Raji (cell line): ENCODE measurements around the gene CRABP1.

Experiments
- POLR2A ChIP-seq: IDR thresholded peaks from 2 replicates; pipeline ENCODE4 v1.6.1; 2011; ENCODE audit warnings: low read depth, low read length, control low read depth; ENCODE audit not compliant: insufficient read depth

CRABP1 gene

GRCh38 chr15:78355177-78355576 lies 15.0 kb downstream of the CRABP1 start:
- no peak for TF ChIP-seq POLR2A

- no peak for TF ChIP-seq POLR2A
These were observed 18.1 kb downstream of the CRABP1 start for GRCh38 chr15:78358102-78358870.

GRCh38 chr15:78359041-78359808 lies 19.1 kb downstream of the CRABP1 start:
- no peak for TF ChIP-seq POLR2A

- TF ChIP-seq POLR2A = no peak
These were observed 20.2 kb downstream of the CRABP1 start for GRCh38 chr15:78360367-78360801.

GRCh38 chr15:78360958-78361718 lies 21.0 kb downstream of the CRABP1 start:
- no peak for TF ChIP-seq POLR2A

- TF ChIP-seq POLR2A = no peak
These were observed 21.8 kb downstream of the CRABP1 start for GRCh38 chr15:78361771-78362506.

- TF ChIP-seq POLR2A = no peak
These were observed 22.7 kb downstream of the CRABP1 start for GRCh38 chr15:78362716-78363380.

- TF ChIP-seq POLR2A = no peak
These were observed 23.2 kb downstream of the CRABP1 start for GRCh38 chr15:78363381-78363734.

GRCh38 chr15:78364233-78364632 lies 24.1 kb downstream of the CRABP1 start:
- TF ChIP-seq POLR2A = no peak

GRCh38 chr15:78365917-78366316 lies 25.8 kb downstream of the CRABP1 start:
- TF ChIP-seq POLR2A = no peak

GRCh38 chr15:78366342-78366741 lies 26.2 kb downstream of the CRABP1 start:
- no peak for TF ChIP-seq POLR2A

GRCh38 chr15:78368651-78369050 lies 28.5 kb downstream of the CRABP1 start:
- no peak for TF ChIP-seq POLR2A

- no peak for TF ChIP-seq POLR2A
These were observed 29.0 kb downstream of the CRABP1 start for GRCh38 chr15:78369161-78369560.

- TF ChIP-seq POLR2A = no peak
These were observed 29.9 kb downstream of the CRABP1 start for GRCh38 chr15:78370013-78370412.
